HepG2 (cell line): Measurements from ENCODE around the gene SLITRK2. TPM values are rescaled to one million over a fixed set of nuclear protein-coding genes. Genes with fewer than 3 reads are reported as not detected.

Experiments
- ATAC-seq: fragments of 200-7000 bp; cut with Tn5 transposase; 3 replicates; pipeline ENCODE4 v1.9.1; 2020; ENCODE audit warnings: mild to moderate bottlenecking, moderate library complexity
- BruUV-seq: library from RNA; stranded (reverse); fragments of 400-500 nt; replicated peaks from 2 replicates; lab custom pipeline; 2021; lab: Mats Ljungman, UMichigan
- CTCF ChIA-PET: fragments of 300-600 bp; formaldehyde crosslinking; extraction: SDS; loops from one replicate; lab custom pipeline; 2021; ENCODE audit warnings: low total read pairs, inconsistent platforms, low intra/inter-chr PET ratio; lab: Yijun Ruan, JAX
- POLR2A ChIA-PET: fragments of 350-600 bp; sonication (Branson Sonifier 250); formaldehyde crosslinking; loops from one replicate; lab custom pipeline; 2020; ENCODE audit warnings: antibody characterized with exemption, inconsistent platforms; lab: Yijun Ruan, JAX
- DNase-seq: peaks from one replicate; pipeline ENCODE4 v3.0.0-alpha.2; 2015; ENCODE audit warnings: low spot score
- FAIRE-seq: peaks from 3 replicates; lab custom pipeline; 2011; peaks lifted over from hg19 to GRCh38; lab: Jason Lieb, UNC
- H2AFZ ChIP-seq: one replicate; pipeline ENCODE4 v1.6.1; 2011; ENCODE audit warnings: low read length, inconsistent platforms
- H3K27ac ChIP-seq: fragments of 300-600 bp; 3 replicates; pipeline ENCODE4 v1.8.0; 2011; ENCODE audit warnings: mixed run types, mild to moderate bottlenecking, mixed read lengths, low read length, inconsistent platforms; ENCODE audit not compliant: insufficient read depth; ENCODE audit errors: extremely low read length
- H3K27me3 ChIP-seq, 2 experiments: fragments of 200-600 bp in 1 of 2; 2 replicates in 1 of 2; 3 replicates in 1 of 2; pipeline versions ENCODE4 v1.6.0 to v1.8.0; 2011; ENCODE audit warnings: low read length in 2 of 2, mild to moderate bottlenecking in 2 of 2, moderate library complexity in 2 of 2, inconsistent platforms in 1 of 2; ENCODE audit not compliant: insufficient read depth in 2 of 2, control insufficient read depth in 1 of 2
- H3K36me3 ChIP-seq, 2 experiments: fragments of 200-600 bp in 1 of 2; replicated peaks in 1 of 2; 2 replicates in 1 of 2; 3 replicates in 1 of 2; pipeline versions ENCODE4 v1.5.1 to v1.8.0; 2011; ENCODE audit warnings: low read length in 2 of 2, inconsistent platforms in 1 of 2; ENCODE audit not compliant: insufficient read depth in 2 of 2, control insufficient read depth in 1 of 2
- H3K4me1 ChIP-seq: 2 replicates; pipeline ENCODE4 v1.5.1; 2012; ENCODE audit warnings: low read length, inconsistent platforms; ENCODE audit not compliant: insufficient read depth
- H3K4me2 ChIP-seq: 2 replicates; pipeline ENCODE4 v1.6.0; 2011; ENCODE audit warnings: low read depth, low read length, inconsistent platforms
- H3K4me3 ChIP-seq, 3 experiments: fragments of 200-600 bp in 1 of 3; sonication (generic), shearing (Covaris generic) in 1 of 3; replicated peaks in 1 of 3; 2 replicates each; pipeline ENCODE4 v1.5.1; 2011 to 2016; ENCODE audit warnings: low read length in 3 of 3, inconsistent platforms in 2 of 3, low read depth in 2 of 3, mild to moderate bottlenecking in 2 of 3, control low read depth in 1 of 3, mixed read lengths in 1 of 3; ENCODE audit not compliant: insufficient read depth in 1 of 3
- H3K79me2 ChIP-seq: one replicate; pipeline ENCODE4 v1.6.1; 2011; ENCODE audit warnings: low read length, inconsistent platforms; ENCODE audit not compliant: insufficient read depth
- H3K9ac ChIP-seq: 2 replicates; pipeline ENCODE4 v1.6.0; 2011; ENCODE audit warnings: mild to moderate bottlenecking, low read depth, low read length, inconsistent platforms; ENCODE audit not compliant: insufficient read depth
- H3K9me3 ChIP-seq: 2 replicates; pipeline ENCODE4 v1.5.1; 2012; ENCODE audit warnings: mild to moderate bottlenecking, low read length
- H4K20me1 ChIP-seq: 2 replicates; pipeline ENCODE4 v1.6.0; 2011; ENCODE audit warnings: inconsistent platforms, mild to moderate bottlenecking, low read length, moderate library complexity; ENCODE audit not compliant: insufficient read depth
- ARNT2 ChIP-seq: sonication (generic); formaldehyde crosslinking; IDR thresholded peaks from 2 replicates; pipeline ENCODE4 v1.8.0; 2022; ENCODE audit warnings: mild to moderate bottlenecking, low read depth, missing genetic modification reagents, moderate library complexity
- KLF6 ChIP-seq: IDR thresholded peaks from 2 replicates; pipeline ENCODE4 v1.8.0; 2016; ENCODE audit warnings: missing biosample characterization, missing genetic modification reagents
- NBN ChIP-seq: fragments of 450-650 bp; conservative IDR thresholded peaks from 2 replicates; pipeline ENCODE4 v1.6.1; 2017
- NFRKB ChIP-seq: fragments of 450-650 bp; IDR thresholded peaks from 2 replicates; pipeline ENCODE4 v1.6.1; 2017
- ONECUT2 ChIP-seq: sonication (generic); formaldehyde crosslinking; IDR thresholded peaks from 2 replicates; pipeline ENCODE4 v1.4.0; 2020; ENCODE audit warnings: missing genetic modification reagents
- PRMT3 ChIP-seq: sonication (generic); formaldehyde crosslinking; IDR thresholded peaks from 2 replicates; pipeline ENCODE4 v1.8.1; 2022; ENCODE audit warnings: low read depth, mild to moderate bottlenecking, moderate library complexity, missing genetic modification reagents, borderline replicate concordance
- YEATS4 ChIP-seq: sonication (generic); formaldehyde crosslinking; IDR thresholded peaks from 2 replicates; pipeline ENCODE4 v1.4.0; 2020; ENCODE audit warnings: missing genetic modification reagents, borderline replicate concordance
- ZKSCAN8 ChIP-seq: IDR thresholded peaks from 2 replicates; pipeline ENCODE4 v1.6.1; 2016; ENCODE audit warnings: borderline replicate concordance, missing genetic modification reagents, missing compliant biosample characterization
- ZNF12 ChIP-seq: sonication (generic); formaldehyde crosslinking; IDR thresholded peaks from 2 replicates; pipeline ENCODE4 v1.5.0; 2020; ENCODE audit warnings: missing genetic modification reagents
- ZNF143 ChIP-seq: sonication (generic); formaldehyde crosslinking; IDR thresholded peaks from 2 replicates; pipeline ENCODE4 v1.4.0; 2020; ENCODE audit warnings: missing genetic modification reagents
- ZNF432 ChIP-seq: sonication (generic); formaldehyde crosslinking; IDR thresholded peaks from 2 replicates; pipeline ENCODE4 v1.5.0; 2020; ENCODE audit warnings: missing genetic modification reagents, mild to moderate bottlenecking, borderline replicate concordance
- ZNF629 ChIP-seq: sonication (generic); formaldehyde crosslinking; conservative IDR thresholded peaks from 2 replicates; pipeline ENCODE4 v1.5.0; 2020; ENCODE audit warnings: missing genetic modification reagents
- ZNF724P ChIP-seq: sonication (generic); formaldehyde crosslinking; IDR thresholded peaks from 2 replicates; pipeline ENCODE4 v1.8.0; 2022; ENCODE audit warnings: missing genetic modification reagents, borderline replicate concordance
- ZNF850 ChIP-seq: sonication (generic); formaldehyde crosslinking; conservative IDR thresholded peaks from 2 replicates; pipeline ENCODE4 v1.9.0; 2021; ENCODE audit warnings: mild to moderate bottlenecking, missing genetic modification reagents
- ZZZ3 ChIP-seq: sonication (generic); formaldehyde crosslinking; IDR thresholded peaks from 2 replicates; pipeline ENCODE4 v1.4.0; 2020; ENCODE audit warnings: missing genetic modification reagents, mild to moderate bottlenecking, borderline replicate concordance
- WGBS: methylation state at CpG from one replicate; pipeline ENCODE4 v1.1.6; 2017; ENCODE audit warnings: low lambda C conversion rate; 5-methylcytosine and 5-hydroxymethylcytosine counted together
- in situ Hi-C: cut with HindIII; loops from 2 replicates; pipeline ENCODE4 v1.10.0; 2017; ENCODE audit warnings: low pct_unique_long_range_greater_than_20kb; ENCODE audit not compliant: extremely low pct_ligation_motif_present
- intact Hi-C: fragments of 100-400 bp; cut with micrococcal nuclease; formaldehyde crosslinking; loops from one replicate; pipeline ENCODE4 v1.10.0; 2022; ENCODE audit not compliant: unreplicated experiment
- polyA plus RNA-seq, 8 experiments: library from polyadenylated mRNA; depleted of rRNA in 3 of 8; stranded (reverse) in 7 of 8; unstranded in 1 of 8; fragments of >200 nt; fragmentation: Illumina TruSeq in 4 of 8; extraction: Trizol in 4 of 8; gene quantifications; 2 replicates each; pipeline versions ENCODE4 v1.2.1 to v1.2.3, GENCODE V29; 2011 to 2016; ENCODE audit warnings: low read depth in 4 of 8, missing spikeins in 1 of 8, mixed read lengths in 1 of 8; ENCODE audit not compliant: insufficient read depth in 1 of 8
- total RNA-seq, 5 experiments: library from RNA; depleted of rRNA; stranded (reverse); fragments of >200 nt; fragmentation: Illumina TruSeq; extraction: Trizol; gene quantifications; 2 replicates each; pipeline ENCODE4 v1.2.3, GENCODE V29; 2016; ENCODE audit warnings: low read depth in 1 of 5
- TF ChIP-seq, protein P1 (sequence below): sonication (generic); formaldehyde crosslinking; IDR thresholded peaks from 2 replicates; pipeline ENCODE4 v1.4.0; 2020; ENCODE audit warnings: missing genetic modification reagents
- TF ChIP-seq, protein P2 (sequence below): sonication (generic); formaldehyde crosslinking; IDR thresholded peaks from 2 replicates; pipeline ENCODE4 v1.5.0; 2020; ENCODE audit warnings: mild to moderate bottlenecking, missing genetic modification reagents
- TF ChIP-seq, protein P3 (sequence below): sonication (generic); formaldehyde crosslinking; IDR thresholded peaks from 2 replicates; pipeline ENCODE4 v1.4.0; 2020; ENCODE audit warnings: mild to moderate bottlenecking, missing genetic modification reagents
- TF ChIP-seq, protein P4 (sequence below): sonication (generic); formaldehyde crosslinking; IDR thresholded peaks from 2 replicates; pipeline ENCODE4 v1.8.0; 2022; ENCODE audit warnings: missing genetic modification reagents, mild to moderate bottlenecking, inconsistent platforms, borderline replicate concordance

SLITRK2 gene
- total and polyA plus RNA-seq, 2 of the 13 experiments (the other 11 are each of a cell fraction or from before 2014, with no cell fraction given), result not detected

DNA sequence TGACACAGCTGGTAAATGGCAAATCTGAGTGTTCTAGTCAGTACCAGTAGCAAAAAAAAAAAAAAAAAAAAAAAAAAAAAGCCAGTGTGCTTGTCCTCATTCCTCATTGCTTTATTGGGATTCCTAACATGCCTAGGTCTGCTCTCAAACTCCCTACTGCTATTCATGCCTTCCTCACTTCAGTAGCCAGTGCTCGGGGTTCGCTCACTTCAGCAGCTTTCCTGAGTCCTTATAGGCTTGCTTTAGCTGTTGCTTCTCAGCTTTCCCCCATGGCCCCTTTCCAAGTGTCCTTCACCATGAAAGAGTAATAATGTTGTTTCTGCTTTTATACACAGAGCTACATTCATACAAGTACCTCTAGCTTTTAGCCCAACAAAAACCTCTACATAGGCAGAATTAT lies 30.8 kb downstream of the SLITRK2 start:
- WGBS, result 8% methylated on average over 2 of the region's 2 CpGs
- no peaks in the 10 kb centered on the region for H4K20me1 ChIP-seq
- no peaks in the 10 kb centered on the region for H3K27me3 ChIP-seq
- CTCF ChIA-PET, result no interaction called here
- TF ChIP-seq, protein P1, sequence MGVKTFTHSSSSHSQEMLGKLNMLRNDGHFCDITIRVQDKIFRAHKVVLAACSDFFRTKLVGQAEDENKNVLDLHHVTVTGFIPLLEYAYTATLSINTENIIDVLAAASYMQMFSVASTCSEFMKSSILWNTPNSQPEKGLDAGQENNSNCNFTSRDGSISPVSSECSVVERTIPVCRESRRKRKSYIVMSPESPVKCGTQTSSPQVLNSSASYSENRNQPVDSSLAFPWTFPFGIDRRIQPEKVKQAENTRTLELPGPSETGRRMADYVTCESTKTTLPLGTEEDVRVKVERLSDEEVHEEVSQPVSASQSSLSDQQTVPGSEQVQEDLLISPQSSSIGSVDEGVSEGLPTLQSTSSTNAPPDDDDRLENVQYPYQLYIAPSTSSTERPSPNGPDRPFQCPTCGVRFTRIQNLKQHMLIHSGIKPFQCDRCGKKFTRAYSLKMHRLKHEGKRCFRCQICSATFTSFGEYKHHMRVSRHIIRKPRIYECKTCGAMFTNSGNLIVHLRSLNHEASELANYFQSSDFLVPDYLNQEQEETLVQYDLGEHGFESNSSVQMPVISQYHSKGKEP (CRISPR knock-in tag), result no peak
- TF ChIP-seq KLF6, result no peak
- no peak for TF ChIP-seq PRMT3
- TF ChIP-seq ZZZ3, result no peak
- TF ChIP-seq, protein P2, sequence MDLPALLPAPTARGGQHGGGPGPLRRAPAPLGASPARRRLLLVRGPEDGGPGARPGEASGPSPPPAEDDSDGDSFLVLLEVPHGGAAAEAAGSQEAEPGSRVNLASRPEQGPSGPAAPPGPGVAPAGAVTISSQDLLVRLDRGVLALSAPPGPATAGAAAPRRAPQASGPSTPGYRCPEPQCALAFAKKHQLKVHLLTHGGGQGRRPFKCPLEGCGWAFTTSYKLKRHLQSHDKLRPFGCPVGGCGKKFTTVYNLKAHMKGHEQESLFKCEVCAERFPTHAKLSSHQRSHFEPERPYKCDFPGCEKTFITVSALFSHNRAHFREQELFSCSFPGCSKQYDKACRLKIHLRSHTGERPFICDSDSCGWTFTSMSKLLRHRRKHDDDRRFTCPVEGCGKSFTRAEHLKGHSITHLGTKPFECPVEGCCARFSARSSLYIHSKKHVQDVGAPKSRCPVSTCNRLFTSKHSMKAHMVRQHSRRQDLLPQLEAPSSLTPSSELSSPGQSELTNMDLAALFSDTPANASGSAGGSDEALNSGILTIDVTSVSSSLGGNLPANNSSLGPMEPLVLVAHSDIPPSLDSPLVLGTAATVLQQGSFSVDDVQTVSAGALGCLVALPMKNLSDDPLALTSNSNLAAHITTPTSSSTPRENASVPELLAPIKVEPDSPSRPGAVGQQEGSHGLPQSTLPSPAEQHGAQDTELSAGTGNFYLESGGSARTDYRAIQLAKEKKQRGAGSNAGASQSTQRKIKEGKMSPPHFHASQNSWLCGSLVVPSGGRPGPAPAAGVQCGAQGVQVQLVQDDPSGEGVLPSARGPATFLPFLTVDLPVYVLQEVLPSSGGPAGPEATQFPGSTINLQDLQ (CRISPR knock-in tag), result no peak
- TF ChIP-seq ZNF432 (CRISPR knock-in tag), result no peak
- no peak for TF ChIP-seq ZNF12 (CRISPR knock-in tag)
- TF ChIP-seq NFRKB, result no peak
- no peak for TF ChIP-seq ARNT2 (CRISPR knock-in tag)
- TF ChIP-seq ZNF850 (CRISPR knock-in tag), result no peak
- no peak for TF ChIP-seq ZNF143 (CRISPR knock-in tag)
- TF ChIP-seq YEATS4 (CRISPR knock-in tag), result no peak
- TF ChIP-seq, protein P3, sequence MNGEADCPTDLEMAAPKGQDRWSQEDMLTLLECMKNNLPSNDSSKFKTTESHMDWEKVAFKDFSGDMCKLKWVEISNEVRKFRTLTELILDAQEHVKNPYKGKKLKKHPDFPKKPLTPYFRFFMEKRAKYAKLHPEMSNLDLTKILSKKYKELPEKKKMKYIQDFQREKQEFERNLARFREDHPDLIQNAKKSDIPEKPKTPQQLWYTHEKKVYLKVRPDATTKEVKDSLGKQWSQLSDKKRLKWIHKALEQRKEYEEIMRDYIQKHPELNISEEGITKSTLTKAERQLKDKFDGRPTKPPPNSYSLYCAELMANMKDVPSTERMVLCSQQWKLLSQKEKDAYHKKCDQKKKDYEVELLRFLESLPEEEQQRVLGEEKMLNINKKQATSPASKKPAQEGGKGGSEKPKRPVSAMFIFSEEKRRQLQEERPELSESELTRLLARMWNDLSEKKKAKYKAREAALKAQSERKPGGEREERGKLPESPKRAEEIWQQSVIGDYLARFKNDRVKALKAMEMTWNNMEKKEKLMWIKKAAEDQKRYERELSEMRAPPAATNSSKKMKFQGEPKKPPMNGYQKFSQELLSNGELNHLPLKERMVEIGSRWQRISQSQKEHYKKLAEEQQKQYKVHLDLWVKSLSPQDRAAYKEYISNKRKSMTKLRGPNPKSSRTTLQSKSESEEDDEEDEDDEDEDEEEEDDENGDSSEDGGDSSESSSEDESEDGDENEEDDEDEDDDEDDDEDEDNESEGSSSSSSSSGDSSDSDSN (CRISPR knock-in tag), result no peak
- TF ChIP-seq ONECUT2 (CRISPR knock-in tag), result no peak
- TF ChIP-seq ZKSCAN8, result no peak
- TF ChIP-seq ZNF629, result no peak
- TF ChIP-seq, protein P4, sequence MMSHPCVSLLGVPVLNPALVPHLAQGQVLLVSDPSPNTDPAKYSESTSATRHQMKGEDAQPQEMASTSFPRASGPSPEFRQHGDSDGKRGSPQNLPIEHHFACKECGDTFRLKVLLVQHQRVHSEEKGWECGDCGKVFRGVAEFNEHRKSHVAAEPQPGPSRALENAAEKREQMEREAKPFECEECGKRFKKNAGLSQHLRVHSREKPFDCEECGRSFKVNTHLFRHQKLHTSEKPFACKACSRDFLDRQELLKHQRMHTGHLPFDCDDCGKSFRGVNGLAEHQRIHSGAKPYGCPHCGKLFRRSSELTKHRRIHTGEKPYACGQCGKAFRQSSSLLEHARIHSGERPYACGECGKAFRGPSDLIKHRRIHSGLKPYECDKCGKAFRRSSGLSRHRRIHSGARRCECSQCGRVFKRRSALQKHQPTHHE, result no peak
- no peak for TF ChIP-seq NBN
- TF ChIP-seq ZNF724P (CRISPR knock-in tag), result no peak
- no peak for ATAC-seq
- in situ Hi-C loops, result no loop called here
- no peak overlapping the region for H3K9ac ChIP-seq
- no peak overlapping the region for H3K27ac ChIP-seq
- H3K4me3 ChIP-seq, result no peak overlapping the region
- no peaks in the 10 kb centered on the region for H3K36me3 ChIP-seq
- no peak for DNase-seq
- no peak overlapping the region for H3K4me2 ChIP-seq
- no peaks in the 10 kb centered on the region for H3K79me2 ChIP-seq
- H3K9me3 ChIP-seq, result peaks cover 27% of the 10 kb centered on the region
- BruUV-seq, result no TSS peak
- no peak for FAIRE-seq
- no peak overlapping the region for H2AFZ ChIP-seq
- POLR2A ChIA-PET, result no interaction called here
- no peaks in the 10 kb centered on the region for H3K4me1 ChIP-seq
- intact Hi-C loops, result no loop called here
